ENCODE measurements around the gene C9orf72. TPM values are rescaled to one million over a fixed set of nuclear protein-coding genes. Genes with fewer than 3 reads are reported as not detected.

The C9orf72 gene
- total and polyA plus RNA-seq, 2 of the 8 experiments (the other 6 are each of a cell fraction or from before 2014, with no cell fraction given), result 7.2 to 17.5 TPM

- H4K91ac ChIP-seq (replicated peaks; ENCODE audit: insufficient read length, low read length), result no peak overlapping the region
- no peaks in the 10 kb centered on the region for H3K9me3 ChIP-seq (ENCODE audit: insufficient read depth in 2 of 2, low read depth in 1 of 2, low read length in 1 of 2)
- H3K18ac ChIP-seq (ENCODE audit: extremely low read depth, low read length), result no peak overlapping the region
- peak overlapping the region; percentile 53 for H2AFZ ChIP-seq (ENCODE audit: low read length)
- H3K79me1 ChIP-seq (ENCODE audit: low read depth, low read length), result no peaks in the 10 kb centered on the region
- ChIA-PET POLR2A (ENCODE audit: partially characterized antibody) (interaction anchor here (1.0 to 1.4 kb wide), 2 partner anchors 15 to 66 kb away, joined by 3 to 5 read pairs; no protein-coding TSS in a partner anchor), CTCF (ENCODE audit: partially characterized antibody) (interaction anchor here (1.4 kb wide), 1 partner anchor 9 kb away, joined by 3 read pairs; no protein-coding TSS in a partner anchor)
- no peak overlapping the region for H2BK120ac ChIP-seq (replicated peaks; ENCODE audit: low read depth, low read length)
- H3K4me2 ChIP-seq (ENCODE audit: insufficient read depth in 1 of 2, low read depth in 2 of 2, low read length in 2 of 2), result no peak overlapping the region
- FAIRE-seq (no peak), DNase-seq (ENCODE audit: low read depth in 1 of 2, low spot score in 2 of 2) (no peak)
- H3K27ac ChIP-seq (ENCODE audit: low read depth, low read length), result no peak overlapping the region
- no peaks in the 10 kb centered on the region for H3K36me3 ChIP-seq (ENCODE audit: control insufficient read depth in 2 of 4, insufficient read depth in 4 of 4, low read length in 3 of 4)
- no peak overlapping the region for H3K56ac ChIP-seq (replicated peaks; ENCODE audit: insufficient read length, low read depth, low read length)
- no peak overlapping the region for H3K23ac ChIP-seq (ENCODE audit: insufficient read length)
- no peak overlapping the region for H2BK15ac ChIP-seq (ENCODE audit: low read length)
- H3K4me1 ChIP-seq (replicated peaks in 1 of 4; ENCODE audit: control insufficient read depth in 3 of 4, insufficient read depth in 4 of 4, low read length in 3 of 4), result no peaks in the 10 kb centered on the region
- TF ChIP-seq JUN (IDR thresholded peaks at IDR 0.05; ENCODE audit: low read depth, low read length) (no peak), TAF1 (IDR thresholded peaks at IDR 0.05; ENCODE audit: low read depth, low read length) (no peak), ZNF274 (IDR thresholded peaks at IDR 0.05; ENCODE audit: borderline replicate concordance, extremely low read depth, low read length) (no peak), JUND (IDR thresholded peaks at IDR 0.05; ENCODE audit: low read length) (no peak), E2F6 (IDR thresholded peaks at IDR 0.05) (no peak), GTF2F1 (IDR thresholded peaks at IDR 0.05; ENCODE audit: borderline replicate concordance, low read depth, low read length) (no peak), SP1 (IDR thresholded peaks at IDR 0.05; ENCODE audit: low read depth, low read length) (no peak), TEAD4 (IDR thresholded peaks at IDR 0.05; ENCODE audit: low read depth, low read length) (no peak), KDM5A (IDR thresholded peaks at IDR 0.05; ENCODE audit: low read length) (no peak), SIX5 (IDR thresholded peaks at IDR 0.05; ENCODE audit: low read depth, low read length) (no peak), USF2 (IDR thresholded peaks at IDR 0.05; ENCODE audit: low read length) (no peak)
- 88% methylated on average over 2 of the region's 2 CpGs; no CpG with 5 or more reads in 1 of the 2 experiments for WGBS, 2 experiments (ENCODE audit: extremely low coverage in 1 of 2, insufficient coverage in 1 of 2, insufficient read length in 1 of 2, insufficient replicate concordance in 2 of 2, low coverage in 1 of 2, low lambda C conversion rate in 2 of 2, missing lambda C conversion rate in 1 of 2)
- no peak overlapping the region for H3K4ac ChIP-seq (replicated peaks; ENCODE audit: insufficient read length, low read depth, low read length)
- no peak overlapping the region for H2BK5ac ChIP-seq (ENCODE audit: low read depth, low read length)
- no peak overlapping the region for H3K14ac ChIP-seq (ENCODE audit: insufficient read length)
- H4K20me1 ChIP-seq (replicated peaks in 1 of 2; ENCODE audit: control insufficient read depth in 1 of 2, insufficient read depth in 2 of 2, low read length in 2 of 2), result no peaks in the 10 kb centered on the region
- H3K4me3 ChIP-seq (ENCODE audit: extremely low read depth in 1 of 4, insufficient read depth in 2 of 4, low read depth in 3 of 4, low read length in 4 of 4), result no peak overlapping the region
- no peaks in the 10 kb centered on the region for H3K79me2 ChIP-seq (ENCODE audit: control insufficient read depth in 1 of 2, insufficient read depth in 2 of 2, low read length in 2 of 2)
- 0 out of 2 replicates have a peak overlapping the region, but pooled peaks have one; percentile 39 for H2BK12ac ChIP-seq (ENCODE audit: low read depth, low read length)
- H2BK20ac ChIP-seq (ENCODE audit: low read length), result no peak overlapping the region
- no peaks in the 10 kb centered on the region; the same call in 1 of the 2 replicates for H3K23me2 ChIP-seq (ENCODE audit: low read depth, low read length)
- H2AK5ac ChIP-seq (ENCODE audit: low read depth, low read length), result no peak overlapping the region
- H4K5ac ChIP-seq (ENCODE audit: insufficient read length, low read depth, low read length), result no peak overlapping the region
- H3K9ac ChIP-seq (replicated peaks in 1 of 4; ENCODE audit: extremely low read depth in 1 of 4, low read depth in 3 of 4, low read length in 3 of 4), result no peak overlapping the region
- no peaks in the 10 kb centered on the region for H3K27me3 ChIP-seq (replicated peaks in 1 of 4; ENCODE audit: control insufficient read depth in 3 of 4, extremely low read depth in 1 of 4, insufficient read depth in 3 of 4, low read length in 3 of 4)
- H4K8ac ChIP-seq (ENCODE audit: extremely low read depth, insufficient read depth, low read length), result no peak overlapping the region
These were observed 16.2 kb upstream of the C9orf72 start for GRCh38 chr9:27589462-27589861.
